GM19455 (cell line): ENCODE data around the gene ABCB7.
"Not testable (repeated sequence)": the region's sequence is repeated elsewhere in the genome, so short reads cannot be mapped to it uniquely, and the experiment has no call there.

ENCODE experiments used
- ATAC-seq: cut with Tn5 transposase; IDR thresholded peaks from one replicate; pipeline ENCODE4 v1.9.1; 2021; ENCODE audit not compliant: unreplicated experiment

ABCB7 gene

DNA sequence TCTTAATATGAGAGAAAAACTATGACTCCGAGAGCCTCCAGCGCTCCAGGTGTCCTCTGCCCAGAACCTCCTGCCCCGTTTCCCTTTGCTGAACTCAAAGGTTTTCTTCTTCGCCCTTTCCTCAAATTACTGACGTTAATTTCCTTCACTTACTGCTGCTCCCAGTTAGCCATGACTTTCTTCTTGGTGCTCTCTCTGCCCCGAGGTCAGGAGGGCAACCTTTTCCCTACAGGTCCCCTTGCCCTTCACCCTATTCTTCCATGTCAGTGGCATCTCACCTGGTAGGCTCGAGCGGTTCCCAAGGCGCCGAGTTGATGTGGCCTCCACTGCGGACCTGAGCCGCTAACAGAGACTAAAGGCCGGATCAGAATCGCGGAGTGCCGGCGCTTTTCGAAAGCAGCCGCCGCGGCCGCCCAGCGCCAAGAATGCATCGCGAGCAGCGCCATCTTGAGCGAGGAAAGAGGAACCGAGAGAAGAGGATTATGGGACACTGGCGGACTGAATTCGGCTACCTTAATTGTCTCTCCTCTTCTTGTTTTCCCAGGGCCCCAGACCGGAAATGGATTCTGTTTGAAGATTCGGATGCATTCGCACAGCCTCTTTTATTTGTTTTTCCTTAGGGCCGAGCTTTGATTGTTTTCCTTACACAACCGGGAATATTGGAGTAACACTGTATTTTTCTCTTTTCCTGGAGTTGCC lies at the start of gene ABCB7:
Gene ABCB7, minus strand, starts transcription at position 457 of the 699 bp plus-strand sequence. Its CDS starts 11 bp downstream, at position 446.
- ATAC-seq, result peak; percentile 94

DNA sequence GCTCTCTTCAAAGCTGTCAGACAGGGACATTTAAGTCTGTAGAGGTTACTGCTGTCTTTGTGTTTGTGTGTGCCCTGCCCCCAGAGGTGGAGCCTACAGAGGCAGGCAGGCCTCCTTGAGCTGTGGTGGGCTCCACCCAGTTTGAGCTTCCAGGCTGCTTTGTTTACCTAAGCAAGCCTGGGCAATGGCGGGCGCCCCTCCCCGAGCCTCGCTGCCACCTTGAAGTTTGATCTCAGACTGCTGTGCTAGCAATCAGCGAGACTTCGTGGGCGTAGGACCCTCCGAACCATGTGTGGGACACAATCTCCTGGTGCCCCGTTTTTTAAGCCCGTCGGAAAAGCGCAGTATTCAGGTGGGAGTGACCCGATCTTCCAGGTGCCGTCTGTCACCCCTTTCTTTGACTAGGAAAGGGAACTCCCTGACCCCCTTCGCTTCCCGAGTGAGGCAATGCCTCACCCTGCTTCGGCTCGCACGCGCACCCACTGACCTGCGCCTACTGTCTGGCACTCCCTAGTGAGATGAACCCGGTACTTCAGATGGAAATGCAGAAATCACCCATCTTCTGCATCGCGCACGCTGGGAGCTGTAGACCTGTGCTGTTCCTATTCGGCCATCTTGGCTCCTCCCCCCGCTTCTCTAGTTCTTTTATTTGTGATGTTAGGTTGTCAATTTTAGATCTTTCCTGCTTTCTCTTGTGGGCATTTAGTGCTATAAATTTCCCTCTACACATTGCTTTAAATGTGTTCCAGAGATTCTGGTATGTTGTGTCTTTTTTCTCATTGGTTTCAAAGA lies 32.5 kb upstream of the ABCB7 start:
- not testable (repeated sequence) for ATAC-seq

DNA sequence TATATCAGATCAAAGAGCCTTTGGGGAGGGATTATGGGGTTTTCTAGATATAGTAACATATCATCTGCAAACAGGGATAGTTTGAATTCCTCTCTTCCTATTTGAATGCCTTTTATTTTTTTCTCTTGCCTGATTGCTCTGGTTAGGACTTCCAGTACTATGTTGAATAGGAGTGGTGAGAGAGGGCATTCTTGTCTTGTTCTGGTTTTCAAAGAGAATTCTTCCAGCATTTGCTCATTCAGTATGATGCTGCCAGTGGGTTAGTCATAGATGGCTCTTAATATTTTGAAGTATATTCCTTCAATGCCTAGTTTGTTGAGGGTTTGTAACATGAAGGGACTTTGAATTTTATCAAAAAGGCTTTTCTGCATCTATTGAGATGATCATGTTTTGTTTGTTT lies 25.6 kb upstream of the ABCB7 start:
- ATAC-seq, result no peak

DNA sequence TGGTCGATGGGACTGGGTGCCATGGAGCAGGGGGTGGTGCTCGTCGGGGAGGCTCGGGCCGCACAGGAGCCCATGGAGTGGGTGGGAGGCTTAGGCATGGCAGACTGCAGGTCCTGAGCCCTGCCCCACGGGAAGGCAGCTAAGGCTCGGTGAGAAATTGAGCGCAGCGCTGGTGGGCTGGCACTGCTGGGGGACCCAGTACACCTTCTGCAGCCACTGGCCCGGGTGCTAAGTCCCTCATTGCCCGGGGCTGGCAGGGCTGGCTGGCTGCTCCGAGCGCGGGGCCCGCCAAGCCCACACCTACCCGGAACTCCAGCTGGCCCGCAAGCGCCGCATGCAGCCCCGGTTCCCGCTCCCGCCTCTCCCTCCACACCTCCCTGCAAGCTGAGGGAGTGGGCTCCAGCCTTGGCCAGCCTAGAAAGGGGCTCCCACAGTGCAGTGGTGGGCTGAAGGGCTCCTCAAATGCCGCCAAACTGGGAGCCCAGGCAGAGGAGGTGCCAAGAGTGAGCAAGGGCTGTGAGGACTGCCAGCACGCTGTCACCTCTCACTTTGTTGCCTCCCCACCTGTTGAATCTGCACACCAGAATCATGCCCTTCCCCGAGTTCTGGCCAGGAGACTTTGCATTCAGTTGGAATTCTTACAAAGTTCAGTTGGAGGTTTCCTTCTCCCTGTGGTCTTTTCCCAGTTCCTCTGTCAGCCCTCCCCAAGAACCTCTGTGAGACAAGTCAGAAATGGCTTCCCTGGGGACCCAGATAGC lies 23.6 kb upstream of the ABCB7 start:
- ATAC-seq, result not testable (repeated sequence)

DNA sequence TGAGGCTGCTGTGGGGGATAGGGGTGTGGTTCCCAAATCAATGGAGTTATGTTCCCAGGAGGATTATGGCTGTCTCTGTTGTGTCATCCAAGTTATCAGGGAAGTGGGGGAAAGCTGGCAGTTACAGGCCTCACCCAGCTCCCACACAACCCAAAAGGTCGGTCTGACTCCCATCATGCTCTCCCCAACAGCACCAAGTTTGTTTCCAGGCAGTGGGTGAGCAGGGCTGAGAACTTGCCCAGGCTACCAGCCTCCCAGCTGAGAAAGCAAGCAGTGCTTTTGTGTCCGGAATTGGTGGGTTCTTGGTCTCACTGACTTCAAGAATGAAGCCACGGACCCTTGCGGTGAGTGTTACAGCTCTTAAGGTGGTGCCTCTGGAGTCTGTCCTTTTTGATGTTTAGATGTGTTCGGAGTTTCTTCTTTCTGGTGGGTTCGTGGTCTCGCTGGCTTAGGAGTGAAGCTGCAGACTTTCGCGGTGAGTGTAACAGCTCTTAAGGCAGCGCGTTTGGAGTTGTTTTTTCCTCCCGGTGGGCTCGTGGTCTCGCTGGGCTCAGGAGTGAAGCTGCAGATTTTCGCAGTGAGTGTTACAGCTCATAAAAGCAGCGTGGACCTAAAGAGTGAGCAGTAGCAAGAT lies 16.3 kb upstream of the ABCB7 start:
- ATAC-seq, result not testable (repeated sequence)

DNA sequence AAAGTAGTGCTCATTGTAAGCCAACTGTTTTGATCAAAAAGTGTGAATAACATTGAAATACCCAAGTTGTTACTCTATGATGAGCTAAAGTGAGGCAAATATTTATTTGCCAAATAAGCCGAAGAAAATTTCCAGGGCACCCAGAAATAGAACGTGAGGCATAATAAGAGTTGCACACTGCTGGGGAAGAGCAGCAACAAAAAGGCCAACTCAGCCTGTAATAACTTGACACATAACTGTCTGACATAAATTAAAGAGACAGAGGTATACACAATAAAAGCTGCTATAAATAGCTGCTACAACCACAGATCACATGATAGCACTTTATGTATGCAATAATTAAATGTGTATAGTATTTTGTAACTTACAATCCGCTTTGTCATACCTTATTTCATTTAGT lies 2.0 kb upstream of the ABCB7 start:
- no peak for ATAC-seq

DNA sequence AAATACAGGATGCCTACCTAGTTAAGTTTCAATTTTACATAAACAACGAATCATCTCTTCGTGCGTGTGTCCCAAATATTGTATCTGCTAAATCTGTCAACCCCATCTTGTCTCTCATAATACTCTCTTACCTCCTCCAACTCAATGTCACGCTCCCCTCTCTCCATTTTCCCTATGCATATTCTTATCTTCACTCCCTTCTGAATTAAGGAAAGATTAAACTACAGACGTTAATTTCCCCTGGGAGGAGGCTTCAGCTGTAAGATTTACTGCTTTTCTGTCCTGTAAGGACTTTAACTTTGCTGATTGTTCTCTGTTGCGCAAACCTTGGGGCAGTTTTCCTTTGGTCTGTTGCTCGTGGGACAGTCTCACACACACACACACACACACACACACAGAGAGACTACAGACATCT lies 455 bp upstream of the ABCB7 start:
- ATAC-seq, result no peak

DNA sequence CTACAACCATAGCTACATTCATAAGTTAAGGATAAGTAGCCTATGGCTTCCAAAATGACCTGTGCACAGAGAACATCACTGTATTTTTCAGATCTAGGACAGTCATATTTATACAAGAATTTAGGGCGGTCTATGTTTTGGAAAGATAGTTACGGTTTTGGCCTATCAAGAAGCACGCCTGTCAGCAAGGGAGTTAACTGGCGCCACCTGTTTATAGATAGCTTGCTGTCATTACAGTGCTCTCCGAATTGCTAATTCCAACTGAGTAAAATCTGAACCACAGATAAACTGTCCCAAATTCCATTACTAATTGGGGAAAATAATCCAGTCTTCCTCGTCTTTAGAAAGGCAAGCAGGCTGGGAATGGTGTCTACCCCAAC lies 646 bp downstream of the ABCB7 start:
- ATAC-seq, result peak; percentile 61

DNA sequence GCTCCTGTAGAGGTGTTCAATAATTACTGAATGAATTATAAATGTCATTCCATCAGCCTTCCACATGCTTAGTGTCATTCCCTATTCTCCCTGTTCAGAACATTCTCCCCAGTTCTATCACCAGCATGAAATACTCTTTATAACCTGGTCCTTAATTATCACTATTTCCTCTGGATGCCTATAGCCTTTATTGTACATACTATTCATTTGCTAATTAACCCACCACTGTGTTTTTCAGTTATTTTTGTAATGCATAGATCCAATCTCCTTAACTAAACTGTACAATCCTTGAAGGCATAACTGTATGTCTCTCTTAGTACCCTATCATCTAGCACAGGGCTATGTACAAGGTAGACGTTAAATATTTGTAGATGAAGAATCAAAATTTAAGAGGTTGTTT lies 1.2 kb downstream of the ABCB7 start:
- ATAC-seq, result no peak

DNA sequence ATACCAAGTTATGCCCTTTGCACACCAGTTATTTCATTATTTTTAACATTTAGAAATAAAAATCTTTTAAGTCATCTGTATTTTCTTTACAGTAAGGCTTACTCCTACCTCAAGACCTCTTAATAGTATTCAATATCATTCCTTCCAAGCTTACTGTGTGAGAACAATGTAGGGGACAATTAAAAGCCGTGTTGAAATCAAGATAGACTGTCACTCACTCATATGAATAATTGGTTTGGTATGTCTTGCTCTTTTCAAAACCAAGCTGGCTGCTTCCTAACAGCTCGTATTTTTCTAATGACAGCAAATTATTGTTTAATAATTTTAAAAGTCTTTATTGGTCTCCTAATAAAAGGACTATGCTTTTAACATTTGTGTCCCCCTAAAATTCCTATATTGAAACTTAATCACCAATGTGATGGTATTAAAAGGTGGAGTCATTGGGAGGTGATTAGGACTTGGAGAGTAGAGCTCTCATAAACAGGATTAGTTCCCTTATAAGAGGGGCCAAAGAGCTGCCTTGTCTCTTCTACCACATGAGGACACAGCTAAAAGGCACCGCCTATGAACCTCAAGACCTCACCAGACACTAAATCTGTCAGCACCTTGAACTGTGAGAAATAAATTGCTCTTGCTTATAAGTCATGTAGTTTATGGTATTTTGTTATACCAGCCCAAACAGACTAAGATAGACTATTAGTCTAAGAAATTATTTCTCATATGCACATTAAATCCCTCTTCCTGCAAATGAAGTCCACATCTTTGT lies 4.1 kb downstream of the ABCB7 start:
- no peak for ATAC-seq

DNA sequence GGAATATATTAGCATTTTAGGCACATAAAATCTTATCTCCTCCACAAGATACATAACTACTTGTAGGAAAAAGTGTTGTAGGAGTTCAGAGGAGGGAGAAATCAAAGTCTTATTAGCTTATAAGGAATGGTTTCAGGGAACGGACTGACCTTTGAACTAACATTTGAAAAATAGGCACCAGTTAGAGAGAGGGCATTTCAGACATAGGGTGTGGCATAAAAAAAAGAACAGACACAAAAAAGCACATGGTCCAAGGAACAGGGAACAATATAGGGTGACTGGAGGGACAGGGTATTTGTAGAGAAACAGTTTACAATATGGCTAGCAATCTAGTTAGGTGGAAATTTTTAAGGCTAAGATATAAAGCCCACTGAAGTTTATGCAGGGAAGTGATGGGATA lies 6.4 kb downstream of the ABCB7 start:
- ATAC-seq, result no peak

DNA sequence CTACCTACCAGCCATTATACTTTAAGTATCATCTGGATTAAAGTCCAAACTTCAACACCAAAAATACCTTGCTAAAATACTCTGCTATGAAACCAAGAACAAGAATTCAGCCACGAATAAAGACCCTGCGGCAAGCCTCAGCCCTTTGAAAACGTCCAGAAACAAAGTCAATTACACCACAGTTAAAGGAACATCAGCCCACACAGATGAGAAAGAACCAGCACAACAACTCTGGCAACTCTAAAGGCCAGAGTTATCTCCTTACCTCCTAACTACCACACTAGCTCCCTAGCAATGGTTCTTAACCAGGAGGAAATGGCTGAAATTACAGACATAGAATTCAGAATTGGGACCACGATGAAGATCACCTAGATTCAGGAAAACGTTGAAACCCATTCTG lies 23.4 kb downstream of the ABCB7 start:
- no peak for ATAC-seq

DNA sequence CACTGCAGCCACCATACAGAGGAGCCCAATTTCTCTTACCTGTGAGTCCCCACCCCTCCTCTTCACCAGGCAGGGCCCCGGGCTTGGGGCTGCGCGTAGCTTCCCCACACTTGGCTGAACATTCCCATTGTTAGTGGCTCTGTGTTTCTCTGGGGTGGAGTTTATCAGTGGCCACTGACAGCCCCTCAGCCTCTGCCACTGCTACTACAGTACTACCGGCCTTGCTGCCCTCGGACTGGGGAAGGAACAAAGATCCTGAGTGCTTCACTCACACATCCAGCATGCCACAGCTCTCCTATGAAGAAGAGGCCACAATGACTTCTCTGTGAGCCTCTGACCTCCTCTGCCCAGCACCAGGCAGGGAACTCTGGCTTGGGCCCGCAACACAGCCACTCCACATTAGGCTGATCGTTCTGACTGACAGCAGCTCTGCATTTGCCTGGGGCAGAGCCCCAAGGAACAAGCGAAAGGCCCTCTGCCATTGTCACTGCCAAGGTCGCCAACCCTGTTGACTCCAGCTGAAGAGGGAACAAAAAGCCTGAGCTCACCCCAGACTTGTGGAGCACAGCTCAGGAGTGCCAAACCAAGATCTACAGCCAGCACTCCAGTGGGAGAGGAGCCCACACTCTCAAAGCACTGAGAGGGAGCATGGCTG lies 24.0 kb downstream of the ABCB7 start:
- no peak for ATAC-seq

DNA sequence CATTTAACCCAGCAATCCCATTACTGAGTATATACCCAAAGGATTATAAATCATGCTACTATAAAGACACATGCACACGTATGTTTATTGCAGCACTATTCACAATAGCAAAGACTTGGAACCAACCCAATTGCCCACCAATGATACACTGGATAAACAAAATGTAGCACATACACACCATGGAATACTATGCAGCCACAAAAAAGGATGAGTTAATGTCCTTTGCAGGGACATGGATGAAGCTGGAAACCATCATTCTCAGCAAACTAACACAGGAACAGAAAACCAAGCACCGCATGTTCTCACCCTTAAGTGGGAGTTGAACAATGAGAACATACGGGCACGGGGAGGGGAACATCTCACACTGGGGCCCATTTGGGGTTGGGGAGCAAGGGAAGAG lies 27.0 kb downstream of the ABCB7 start:
- not testable (repeated sequence) for ATAC-seq

DNA sequence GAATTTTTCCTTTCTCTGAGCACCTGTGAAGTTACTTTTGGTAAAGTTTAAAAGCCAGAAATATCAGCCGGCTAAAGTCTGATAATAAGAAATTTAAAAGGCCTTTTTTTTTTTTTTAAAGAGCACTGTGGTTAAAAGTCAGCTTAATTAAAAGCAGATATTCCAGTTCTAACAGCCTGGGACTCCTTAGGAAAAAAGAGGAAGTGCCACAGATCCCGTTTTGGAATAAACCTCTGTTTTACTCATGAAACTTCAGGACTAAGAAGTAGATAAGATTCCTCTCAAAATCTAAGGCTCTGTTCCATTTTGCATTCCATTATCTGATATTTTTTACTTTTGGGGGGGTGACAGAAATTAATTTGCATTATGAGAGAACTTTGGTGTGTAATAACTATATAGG lies 37.8 kb downstream of the ABCB7 start:
- no peak for ATAC-seq

DNA sequence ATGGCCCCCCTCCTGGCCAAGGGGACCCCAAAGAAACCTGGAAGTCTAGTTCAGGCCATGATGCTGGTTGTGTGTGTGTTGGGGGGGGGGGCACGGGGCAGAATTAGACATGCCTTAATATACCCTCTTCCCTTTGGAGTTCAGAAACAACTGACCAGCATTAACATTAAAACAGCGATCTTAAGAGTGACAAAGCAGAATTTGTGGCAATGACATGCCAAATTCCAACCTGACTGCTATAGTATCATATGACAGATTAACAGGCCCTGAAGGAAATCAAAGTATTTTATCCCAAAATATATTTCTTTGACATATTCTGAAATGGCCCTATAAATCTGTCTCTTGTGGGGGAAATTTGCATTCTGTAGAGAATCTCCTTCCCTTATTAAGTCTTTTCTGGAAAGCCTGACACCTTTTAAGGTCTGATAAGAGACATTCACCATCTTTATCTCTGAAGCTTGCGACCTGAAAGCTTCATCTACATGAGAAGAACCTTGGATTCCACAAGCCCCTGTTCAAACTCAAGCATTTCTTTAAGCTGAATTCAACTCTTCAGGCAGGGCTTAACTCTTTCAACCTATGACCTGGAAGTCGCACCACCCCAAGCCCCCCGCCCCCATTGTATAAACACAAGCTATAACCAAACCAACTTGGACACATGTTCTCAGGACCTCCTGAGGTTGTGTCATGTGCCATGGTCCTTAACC lies 40.2 kb downstream of the ABCB7 start:
- ATAC-seq, result no peak

DNA sequence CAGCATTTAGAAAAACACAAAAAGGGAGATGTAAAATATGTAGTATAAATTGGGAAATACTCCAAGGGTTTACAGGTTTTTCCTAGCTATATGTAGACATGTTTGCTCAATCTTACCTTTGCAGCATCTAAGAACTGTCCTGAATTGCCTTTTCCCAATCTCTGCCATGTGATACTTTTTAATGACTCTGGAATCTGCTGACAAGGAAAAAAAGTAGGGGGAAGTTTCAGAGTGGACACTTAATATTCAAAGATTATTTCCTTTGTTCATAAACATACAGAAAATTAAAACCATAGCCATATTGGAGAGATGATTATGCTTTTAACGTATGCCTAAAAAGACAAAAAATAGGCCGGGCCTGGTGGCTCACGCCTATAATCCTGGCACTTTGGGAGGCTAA lies 41.4 kb downstream of the ABCB7 start:
- no peak for ATAC-seq

DNA sequence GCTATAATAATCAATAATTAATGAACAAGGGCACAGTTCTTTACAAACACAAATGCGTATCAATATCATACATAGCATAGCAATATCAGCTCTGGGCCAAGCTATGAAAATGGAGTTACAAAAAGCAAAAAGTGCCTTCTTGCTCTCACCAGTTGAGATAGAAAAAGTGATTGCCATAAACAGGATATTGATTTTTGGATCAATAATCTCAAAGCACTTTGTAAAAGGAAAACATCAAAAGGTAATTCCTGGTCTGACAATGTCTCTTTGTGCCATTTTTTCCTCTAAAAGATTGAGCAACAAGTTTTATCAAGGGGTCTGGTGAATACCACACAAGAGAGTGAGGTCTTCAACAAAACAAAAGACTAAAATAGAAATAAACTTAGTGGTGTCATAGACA lies 42.4 kb downstream of the ABCB7 start:
- no peak for ATAC-seq

DNA sequence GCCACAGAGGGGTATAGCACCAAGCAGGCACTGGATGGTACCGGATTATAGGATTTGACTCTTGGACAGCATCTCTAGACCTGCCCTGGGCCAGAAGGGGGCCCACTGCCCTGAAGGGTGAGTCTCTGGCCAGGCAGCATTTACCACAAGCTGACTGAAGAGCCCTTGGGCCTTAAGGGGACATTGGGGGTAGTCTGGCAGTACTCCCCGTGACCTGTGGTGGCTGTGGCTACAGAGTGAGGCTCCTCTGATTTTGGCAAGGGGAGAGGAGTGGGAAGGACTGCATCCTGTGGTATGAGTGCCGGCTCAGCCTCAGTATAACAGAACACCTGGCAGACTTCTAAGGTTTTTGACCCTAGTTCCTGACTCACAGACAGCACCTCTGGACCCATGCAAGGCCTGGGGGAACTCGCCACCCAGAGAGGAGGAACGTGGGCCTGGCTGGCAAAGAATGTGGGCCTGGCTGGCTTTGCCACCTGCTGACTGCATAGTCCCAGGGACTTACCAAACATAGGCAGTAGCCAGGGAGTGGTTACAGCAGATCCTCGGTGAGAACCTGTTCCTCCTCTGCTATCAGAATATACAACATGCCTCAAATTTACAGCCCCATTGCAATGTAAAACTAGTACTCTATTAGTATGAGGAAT lies 48.1 kb downstream of the ABCB7 start:
- ATAC-seq, result no peak
